Islet precursor cell (in vitro differentiated cells): ENCODE measurements around the gene MYH10.
A peak's percentile ranks its signal among the peaks of the same experiment; 100 is the strongest.
"Not testable (repeated sequence)": the region's sequence is repeated elsewhere in the genome, so short reads cannot be mapped to it uniquely, and the experiment has no call there.

Experiments
- DNase-seq: peaks from one replicate; pipeline ENCODE4 v3.0.0-alpha.2; 2018

The MYH10 gene

DNA sequence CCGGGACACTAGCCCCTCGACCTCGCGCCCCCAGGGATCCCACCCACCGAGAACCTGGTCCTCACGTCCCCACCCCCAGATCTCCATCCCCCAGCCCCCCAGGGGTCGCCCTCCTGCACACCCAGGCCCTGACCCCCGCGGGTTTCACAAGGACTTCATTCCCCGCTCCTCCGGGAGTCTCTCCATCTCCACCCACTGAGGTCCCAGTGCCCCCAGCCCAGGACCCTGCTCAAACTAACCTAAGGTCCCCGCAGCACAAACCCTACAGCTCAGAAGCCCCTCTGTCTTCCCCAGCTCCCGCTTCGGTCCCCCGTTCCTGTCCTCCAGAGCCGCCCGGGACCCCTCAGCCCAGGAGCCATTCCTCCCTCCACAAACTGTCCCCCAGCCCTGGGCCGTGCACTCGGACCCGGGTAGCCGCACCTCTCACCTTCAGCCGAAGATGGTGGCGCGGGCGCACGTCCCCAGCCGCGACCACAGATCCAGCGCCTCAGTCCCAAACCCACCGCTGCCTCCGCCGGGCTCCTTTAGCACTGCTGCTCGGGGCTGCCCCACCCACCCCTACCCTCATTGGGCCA lies at the start of gene MYH10:
MYH10 (minus strand) TSS at position 499 of the 575 bp plus-strand sequence. CDS start 7,479 bp downstream, outside the sequence.
- no peak for DNase-seq

DNA sequence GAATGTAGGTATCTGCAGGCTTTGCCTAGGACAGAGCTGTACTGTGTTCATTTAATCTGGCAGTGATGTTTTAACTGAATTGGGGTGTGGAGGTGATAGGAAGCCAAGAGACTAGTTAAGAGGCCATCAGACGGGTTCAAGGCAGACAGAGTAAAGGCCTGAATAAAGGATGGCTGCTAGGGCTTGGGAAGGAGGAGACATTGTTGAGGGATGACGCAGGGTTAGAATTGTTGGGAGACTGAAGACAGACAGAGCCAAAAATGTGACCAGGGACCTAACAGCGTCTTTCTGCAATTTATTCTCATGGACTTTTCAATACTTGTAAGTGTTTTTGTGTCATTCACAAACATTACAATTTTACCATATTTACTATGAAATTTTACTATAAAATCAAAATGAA lies 48.6 kb upstream of the MYH10 start:
- DNase-seq, result no peak

DNA sequence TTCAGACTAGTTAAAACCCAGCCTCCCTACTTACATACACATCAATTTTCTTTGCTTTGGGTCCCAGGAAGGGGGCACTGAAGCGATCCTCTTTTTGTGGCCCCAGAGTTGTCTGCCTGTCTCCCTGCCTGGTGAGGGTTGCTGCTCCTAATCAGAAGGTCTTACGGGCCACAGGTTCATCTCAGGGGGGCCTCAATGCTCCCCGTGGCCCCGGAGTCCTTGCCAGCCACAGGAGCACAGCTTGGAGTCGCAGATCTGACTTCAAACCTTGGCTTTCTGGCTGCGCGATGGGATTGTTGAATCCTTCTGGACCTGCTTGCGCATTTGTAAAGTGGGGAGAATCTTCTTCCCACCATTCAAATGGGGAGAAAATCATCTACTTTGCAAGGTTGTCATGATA lies 44.8 kb upstream of the MYH10 start:
- no peak for DNase-seq

DNA sequence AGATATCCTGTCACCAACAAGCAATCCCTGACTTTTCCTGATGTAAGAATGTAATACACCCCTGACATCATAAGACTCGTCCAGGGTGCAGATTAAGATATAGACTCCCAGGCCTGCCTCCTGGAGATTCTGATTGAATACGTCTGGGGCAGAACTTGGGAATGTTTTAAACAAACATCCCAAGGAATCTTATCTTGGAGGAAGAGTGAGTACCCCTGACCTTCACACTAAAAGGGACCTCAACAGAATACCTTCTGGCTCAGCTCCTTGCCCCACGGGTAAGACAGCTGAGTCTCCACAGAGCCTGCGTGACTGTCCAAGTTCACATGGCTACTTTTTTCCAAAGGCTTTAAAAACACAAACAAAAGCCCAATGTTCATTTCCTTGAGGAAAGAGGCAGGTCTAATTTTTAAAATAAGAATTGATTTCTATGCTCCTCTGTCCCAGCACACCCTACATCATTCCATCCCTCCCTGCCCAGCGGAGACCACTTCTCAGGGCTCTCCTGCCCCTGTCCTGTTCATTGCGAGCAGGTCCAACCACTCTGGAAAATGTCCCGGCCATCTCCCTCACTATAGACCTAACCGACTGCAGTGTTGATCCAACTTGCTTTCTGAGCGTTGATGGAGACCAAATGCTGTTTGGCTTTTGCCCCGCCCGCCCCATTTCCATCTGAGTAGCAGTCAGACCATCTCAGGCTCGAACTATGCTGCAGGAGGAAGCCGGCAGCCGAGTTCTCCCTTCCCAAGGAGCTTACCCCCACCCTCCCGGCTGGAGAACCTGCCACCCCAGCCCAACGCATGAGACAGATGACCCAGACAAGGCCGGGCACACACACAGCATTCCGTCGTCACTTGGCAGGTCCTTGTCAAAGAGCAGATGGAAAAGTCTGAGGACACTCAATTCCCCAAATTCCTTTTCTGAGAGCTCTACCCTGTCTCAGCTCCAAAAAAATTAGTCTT lies 44.1 kb upstream of the MYH10 start:
- peak; percentile 67 for DNase-seq

DNA sequence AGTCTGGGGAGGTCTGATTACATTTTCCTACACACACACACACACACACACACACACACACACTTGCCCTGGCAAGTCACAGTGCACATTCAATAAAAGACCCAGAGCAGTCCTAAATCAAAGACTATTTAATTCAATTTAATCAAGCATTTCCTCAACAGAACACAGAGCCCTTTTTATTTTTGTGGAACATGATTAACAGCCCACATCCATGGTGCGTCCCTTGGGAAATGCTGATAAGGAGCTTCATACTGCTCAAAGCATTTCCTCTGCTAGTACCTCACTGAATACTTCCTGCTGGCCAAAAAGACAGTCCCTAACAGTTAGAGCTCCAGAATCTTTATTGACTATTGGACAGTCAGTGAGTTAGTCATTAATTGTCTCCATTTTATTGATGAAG lies 43.1 kb upstream of the MYH10 start:
- no peak for DNase-seq

DNA sequence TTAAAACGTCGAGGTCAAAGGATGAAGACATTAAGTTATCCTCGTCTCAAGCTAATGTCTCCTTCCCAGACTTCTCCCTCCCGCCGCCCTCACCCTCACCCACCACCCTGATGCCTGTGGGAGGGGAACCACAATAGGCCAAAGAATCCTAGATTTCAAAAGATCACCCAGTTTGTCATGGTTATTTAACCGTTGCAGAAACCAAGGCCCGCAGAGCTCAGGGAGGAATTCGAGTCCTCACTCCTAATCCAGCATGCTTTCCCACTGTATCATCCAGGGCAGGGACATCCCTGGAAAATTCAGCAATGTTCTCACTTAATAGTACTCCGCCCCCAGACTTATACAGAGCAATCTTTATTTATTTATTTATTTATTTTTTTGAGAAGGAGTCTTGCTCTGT lies 41.8 kb upstream of the MYH10 start:
- no peak for DNase-seq

DNA sequence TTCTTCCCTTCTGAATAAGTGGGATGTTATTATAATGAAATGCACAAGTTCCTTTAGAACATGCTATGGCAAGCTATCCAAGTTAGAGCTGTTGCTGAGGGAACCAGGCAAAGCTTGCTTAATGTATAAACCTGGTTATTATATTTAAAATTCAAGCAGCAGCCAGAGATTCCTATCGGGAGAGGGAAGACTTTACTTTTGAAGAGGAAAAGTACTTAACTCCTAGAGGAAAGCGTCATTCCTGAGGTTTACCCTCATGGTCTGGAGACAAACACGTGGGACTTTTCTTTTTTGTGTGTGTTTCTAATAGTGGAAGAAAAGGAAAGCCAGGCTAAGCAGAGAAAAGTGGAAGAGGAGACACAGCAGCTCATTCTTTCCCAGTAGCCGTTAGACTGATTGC lies 39.9 kb upstream of the MYH10 start:
- no peak for DNase-seq

DNA sequence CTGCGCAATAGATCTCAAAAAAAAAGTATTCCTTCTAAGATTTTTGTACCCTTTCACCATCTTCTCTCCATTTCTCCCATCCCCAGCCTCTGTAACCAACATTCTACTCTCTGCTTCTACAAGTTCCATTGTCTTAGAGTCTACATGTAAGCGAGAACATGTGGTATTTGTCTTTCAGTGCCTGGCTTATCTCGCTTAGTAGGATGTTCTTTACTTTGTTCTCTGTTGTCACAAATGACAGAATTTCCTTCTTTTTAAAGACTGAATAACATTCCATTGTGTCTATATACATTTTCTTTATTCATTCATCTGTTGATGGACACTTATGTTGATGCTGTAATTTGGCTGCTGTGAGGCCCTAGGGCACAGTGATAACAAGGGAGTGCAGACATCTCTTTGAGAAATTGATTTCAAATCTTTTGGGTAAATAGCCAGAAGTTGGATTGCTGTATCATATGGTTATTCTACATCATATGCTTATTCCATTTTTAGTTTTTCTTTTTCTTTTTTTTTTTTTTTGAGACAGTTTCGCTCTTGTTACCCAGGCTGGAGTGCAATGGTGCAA lies 37.7 kb upstream of the MYH10 start:
- DNase-seq, result no peak

DNA sequence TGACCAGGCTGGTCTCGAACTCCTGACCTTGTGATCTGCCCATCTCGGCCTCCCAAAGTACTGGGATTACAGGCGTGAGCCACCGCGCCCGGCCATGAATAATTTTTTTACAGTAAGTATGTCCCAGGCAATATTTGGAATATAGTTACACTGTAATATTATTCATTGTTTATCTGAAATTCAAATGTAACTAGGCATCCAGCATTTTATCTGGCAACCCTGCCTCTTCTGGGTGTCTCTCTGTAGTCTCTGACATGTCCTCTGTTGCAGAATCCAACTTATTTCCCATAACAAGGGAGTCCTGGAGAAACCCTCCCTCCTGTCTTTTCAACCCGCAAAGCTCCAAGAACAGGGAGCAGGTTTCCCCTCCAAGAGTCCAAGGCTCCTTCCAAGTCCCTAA lies 36.9 kb upstream of the MYH10 start:
- no peak for DNase-seq

DNA sequence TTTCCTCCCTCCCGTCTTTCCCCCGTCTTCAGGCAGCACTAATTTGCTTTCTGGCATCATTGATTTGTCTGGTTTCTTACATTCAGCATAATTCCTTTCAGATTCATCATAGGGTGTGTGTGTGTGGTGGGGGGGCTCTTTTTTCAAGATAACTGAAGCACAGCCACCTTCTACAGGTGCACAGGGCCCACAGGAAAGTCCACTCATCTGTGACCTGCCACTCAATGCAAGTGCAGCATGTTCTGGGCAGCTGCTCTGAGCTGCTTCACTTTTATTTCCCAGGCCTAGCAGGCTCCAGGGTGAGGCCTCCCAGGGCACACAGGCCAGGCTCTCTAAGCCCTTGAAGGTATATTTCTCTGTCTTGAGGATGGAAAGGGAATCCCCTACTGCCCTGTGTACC lies 35.2 kb upstream of the MYH10 start:
- no peak for DNase-seq

DNA sequence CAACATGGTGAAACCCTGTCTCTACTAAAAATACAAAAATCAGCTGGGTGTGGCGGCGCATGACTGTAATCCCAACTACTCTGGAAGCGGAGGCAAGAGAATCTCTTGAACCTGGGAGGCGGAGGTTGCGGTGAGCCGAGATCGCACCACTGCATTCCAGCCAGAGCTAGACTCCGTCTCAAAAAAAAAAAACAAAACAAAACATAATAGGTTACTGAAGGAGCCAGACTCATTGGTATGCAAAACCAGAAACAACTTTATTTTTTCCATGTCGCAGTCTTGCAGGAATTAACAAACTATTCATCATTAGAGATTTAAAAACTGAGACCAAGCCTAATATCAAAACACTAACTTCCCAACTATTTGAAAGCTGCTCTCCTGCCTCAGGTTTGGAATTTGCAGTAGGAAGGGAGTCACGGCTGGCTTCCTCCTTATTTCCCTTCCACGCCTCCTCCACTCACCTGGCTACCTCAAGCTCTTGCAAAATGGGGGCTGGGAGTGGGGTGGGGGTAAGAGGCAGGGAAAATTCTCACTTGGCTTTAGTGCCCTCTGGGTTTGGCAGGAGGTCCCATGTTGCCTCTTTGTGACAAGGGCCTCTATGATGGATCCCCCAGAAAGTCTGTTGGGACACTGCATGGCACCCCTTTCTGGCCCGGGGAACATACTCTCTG lies 34.1 kb upstream of the MYH10 start:
- no peak for DNase-seq

DNA sequence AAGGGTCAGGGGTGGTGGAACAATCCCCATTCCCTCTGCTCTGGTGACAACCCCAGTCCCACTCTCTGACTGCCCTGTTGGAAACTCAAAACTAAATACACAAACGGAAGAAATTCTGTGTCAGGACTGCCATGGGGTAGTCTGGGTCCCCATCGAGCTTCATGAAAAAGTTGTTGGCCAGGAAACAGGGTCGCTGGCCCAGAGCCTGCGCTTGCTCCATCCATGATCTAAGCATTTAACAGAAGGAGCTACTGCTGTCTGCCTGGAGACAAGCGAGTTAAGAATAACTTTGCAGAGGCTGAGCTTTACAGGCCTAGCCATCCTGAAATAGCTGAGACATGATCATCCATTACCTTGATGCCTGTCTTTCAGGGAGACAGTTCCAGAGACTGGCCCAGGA lies 32.4 kb upstream of the MYH10 start:
- DNase-seq, result peak; percentile 37

DNA sequence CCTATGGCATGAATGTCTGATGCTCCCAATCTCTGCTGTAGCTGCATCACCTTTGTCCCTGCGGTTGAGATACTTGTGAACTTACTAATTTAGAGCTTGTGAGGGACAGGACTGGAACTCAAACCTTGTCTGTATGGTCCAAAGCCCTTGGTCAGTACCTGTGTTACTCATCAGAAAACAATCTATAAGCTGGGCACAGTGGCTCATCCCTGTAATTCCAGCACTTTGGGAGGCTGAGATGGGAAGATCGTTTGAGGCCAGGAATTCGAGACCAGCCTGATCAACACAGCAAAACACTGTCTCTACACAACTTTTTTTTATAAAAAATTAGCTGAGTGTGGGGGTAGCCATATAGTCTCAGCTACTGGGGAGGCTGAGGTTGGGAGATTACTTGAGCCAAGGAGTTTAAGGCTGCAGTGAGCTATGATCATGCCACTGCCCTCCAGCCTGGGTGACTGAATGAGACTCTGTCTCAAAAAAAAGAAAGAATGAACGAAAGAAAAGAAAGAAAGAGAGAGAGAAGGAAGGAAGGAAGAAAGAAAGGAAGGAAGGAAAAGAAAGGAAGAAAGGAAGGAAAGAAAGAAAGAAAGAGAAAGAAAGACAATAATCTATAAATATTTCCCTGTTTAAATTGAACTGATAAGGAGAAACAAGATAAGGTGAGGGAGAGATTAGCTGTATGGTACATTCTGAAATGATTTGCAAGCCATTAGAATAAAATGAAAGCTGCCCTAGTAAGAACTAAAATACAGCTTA lies 31.7 kb upstream of the MYH10 start:
- DNase-seq, result no peak

DNA sequence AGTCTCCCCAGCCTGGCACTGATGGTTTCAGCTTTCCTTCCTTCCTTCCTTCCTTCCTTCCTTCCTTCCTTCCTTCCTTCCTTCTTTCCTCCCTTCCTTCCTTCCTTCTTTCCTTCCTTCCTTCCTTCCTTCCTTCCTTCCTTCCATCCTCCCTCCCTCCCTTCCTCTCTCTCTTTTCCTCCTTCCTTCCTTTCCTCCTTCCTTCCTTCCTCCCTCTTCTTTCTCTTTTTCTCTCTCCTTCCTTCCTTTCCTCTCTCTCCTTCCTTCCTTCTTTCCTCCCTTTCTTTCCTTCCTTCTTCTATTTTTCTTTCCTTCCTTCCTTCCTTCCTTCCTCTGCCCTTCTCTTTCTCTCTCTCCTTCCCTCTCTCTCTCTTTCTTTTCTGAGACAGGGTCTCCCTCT lies 30.2 kb upstream of the MYH10 start:
- DNase-seq, result not testable (repeated sequence)

DNA sequence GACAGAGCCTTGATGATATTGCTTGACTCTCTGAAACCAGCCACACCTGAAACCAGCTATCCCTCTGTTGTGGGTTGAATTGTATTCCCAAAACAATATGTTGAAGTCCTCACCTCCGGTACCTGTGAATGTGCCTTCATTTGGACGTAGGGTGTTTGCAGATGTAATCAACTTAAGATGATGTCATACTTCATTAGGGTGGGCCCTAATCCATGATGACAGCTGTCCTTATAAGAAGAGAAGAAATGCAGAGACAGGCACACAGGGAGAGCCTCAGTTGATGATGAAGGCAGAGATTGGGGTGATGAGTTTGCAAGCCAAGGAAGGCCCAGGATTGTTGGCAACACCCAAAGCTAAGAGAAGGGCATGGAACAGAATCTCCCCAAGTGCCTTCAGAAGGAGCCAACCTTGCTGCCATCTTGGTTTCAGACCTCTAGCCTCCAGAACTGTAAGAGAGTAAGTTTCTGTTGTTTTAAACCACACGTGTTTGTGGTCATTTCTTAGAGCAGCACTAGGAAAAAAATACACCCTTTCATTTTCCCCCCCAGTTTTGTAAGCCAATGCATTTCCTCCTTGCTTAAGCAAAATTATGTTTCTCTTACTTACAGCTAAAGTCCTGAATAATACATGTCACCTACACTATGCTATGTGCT lies 29.4 kb upstream of the MYH10 start:
- peak; percentile 13 for DNase-seq

DNA sequence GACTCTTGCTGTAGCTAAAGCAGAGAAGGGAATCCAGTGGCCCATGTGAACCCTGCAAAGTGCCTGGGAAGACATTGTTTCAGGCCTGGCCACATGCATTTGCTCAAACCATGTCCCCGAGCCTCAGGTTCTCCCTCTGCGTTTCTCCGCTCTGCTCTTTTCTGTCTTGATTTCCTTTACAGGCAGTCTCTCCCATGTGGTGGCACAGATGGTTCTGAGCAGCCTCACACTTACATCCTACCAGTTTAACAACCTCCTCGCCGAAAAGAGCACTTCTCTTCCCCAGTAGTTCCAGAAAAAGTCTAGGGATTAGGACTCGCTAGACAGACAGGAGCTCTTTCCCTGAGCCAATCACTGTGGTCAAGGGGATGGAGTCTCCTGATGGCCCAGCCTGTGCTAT lies 28.3 kb upstream of the MYH10 start:
- DNase-seq, result peak; percentile 46

DNA sequence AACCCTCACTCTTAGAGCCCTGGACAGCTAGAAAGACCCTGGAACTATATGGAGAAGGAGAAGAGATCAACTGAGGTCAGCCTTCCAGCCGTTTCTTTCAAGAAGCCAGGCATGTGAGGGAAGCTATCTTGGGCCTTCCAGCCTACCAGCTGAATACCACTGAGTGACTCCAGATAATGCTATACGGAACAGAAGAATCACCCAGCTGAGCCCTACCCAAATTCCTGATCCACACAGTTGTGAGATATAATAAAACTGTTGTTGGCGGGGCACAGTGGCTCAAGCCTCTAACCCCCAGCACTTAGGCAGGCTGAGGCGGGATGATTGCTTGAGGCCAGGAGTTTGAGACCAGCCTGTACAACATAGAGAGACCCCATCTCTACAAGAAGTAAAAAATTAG lies 26.2 kb upstream of the MYH10 start:
- DNase-seq, result peak; percentile 18

DNA sequence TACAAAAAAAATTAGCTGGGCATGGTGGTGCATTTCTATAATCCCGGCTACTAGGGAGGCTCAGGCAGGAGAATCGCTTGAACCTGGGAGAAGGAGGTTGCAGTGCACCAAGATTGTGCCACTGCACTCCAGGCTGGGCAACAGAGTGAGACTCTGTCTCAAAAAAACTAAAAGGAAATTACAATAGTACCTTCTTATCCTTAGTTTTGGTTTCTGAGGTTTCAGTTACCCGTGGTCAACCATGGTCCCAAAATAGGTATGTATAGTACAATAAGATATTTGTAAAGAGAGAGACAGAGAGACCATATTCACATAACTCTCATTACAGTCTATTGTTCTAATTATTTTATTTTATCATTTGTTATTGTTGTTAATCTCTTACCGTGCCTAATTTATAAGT lies 24.3 kb upstream of the MYH10 start:
- no peak for DNase-seq

DNA sequence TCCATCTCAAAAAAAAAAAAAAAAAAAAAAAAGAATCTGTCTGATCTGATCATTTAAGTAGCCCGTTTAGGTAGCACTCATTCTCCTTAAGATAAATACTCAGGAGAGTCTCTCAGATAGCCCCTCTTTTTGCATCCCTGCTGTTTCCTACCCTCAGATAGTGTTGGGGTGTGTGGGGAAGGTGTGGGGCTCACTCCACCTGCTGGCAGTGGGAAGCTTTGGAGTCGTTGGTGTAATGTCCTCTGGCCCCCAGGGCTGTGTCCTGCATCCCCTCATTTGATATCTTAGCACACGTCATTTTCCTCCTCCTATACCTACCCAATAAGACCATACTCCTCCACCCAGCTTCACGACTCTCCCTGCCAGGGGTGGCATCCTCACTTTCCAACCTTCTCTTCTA lies 20.5 kb upstream of the MYH10 start:
- no peak for DNase-seq

DNA sequence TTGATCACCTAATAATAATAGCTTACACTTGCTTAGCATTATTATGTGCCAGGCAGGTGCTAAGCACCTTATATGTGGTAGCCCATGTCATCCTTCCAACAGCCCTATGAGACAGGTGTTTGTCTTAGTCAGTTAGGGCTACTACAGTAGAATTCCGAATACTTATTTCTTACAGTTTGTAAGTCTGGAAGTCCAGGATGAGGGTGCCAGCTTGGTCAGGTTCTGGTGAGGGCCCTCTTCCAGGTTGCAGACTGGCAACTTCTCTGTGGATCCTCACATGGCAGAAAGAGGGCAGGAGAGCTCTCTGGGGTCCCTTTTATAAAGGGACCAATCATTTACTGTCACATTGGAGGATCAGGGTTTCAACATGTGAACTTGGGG lies 19.6 kb upstream of the MYH10 start:
- DNase-seq, result no peak

DNA sequence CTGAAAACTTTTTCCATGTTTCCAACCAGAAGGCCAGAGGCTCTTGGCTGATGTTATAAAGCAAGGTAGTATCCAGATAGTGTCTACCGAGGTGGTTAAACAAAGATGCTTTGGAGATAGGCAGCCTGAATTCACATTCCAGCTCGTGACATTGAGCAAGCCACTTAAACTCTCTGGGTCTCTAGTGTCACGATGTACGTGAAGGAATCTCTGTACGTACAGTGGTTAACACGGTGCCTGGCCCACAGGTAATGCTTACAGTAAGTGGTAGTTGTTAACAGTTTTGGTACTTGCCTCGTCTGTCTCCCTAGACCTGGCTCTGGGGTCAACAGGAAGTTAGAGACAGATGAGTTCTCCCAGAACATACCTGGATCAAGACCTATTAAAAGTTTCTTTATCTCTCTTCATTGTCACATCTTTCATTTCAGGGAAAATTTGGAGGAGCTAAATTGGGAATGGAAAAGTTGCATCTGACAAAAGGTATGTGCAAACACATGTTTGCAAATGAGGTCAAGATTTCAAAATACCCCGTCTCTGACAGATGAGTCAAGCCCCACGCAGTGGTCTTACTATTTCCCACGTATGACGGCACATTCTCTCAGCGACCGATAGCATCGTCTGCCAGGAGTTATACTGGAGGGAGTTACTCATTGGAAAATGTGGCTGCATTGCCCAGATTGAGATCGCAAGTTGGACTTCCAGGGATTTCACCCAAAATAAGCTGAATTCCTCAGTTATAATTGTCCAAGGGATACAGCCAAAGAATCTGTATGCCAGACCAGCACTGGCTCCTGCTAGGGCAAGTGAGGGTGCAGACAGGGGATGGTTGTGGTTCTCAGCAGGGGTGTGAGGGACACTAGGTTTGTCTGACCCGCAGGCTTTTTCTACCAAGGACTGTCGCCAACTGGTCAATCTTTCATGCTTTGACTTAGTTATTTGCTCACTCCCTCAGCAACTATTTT lies 18.9 kb upstream of the MYH10 start:
- peak; percentile 53 for DNase-seq
